HG03521 (cell line): Measurements from ENCODE around the gene CSTF1.
"Not testable (repeated sequence)": the region's sequence is repeated elsewhere in the genome, so short reads cannot be mapped to it uniquely, and the experiment has no call there.

ENCODE experiments used
- ATAC-seq: cut with Tn5 transposase; IDR thresholded peaks from one replicate; pipeline ENCODE4 v1.9.1; 2021; ENCODE audit warnings: mild to moderate bottlenecking, moderate library complexity; ENCODE audit not compliant: unreplicated experiment

CSTF1 gene

DNA sequence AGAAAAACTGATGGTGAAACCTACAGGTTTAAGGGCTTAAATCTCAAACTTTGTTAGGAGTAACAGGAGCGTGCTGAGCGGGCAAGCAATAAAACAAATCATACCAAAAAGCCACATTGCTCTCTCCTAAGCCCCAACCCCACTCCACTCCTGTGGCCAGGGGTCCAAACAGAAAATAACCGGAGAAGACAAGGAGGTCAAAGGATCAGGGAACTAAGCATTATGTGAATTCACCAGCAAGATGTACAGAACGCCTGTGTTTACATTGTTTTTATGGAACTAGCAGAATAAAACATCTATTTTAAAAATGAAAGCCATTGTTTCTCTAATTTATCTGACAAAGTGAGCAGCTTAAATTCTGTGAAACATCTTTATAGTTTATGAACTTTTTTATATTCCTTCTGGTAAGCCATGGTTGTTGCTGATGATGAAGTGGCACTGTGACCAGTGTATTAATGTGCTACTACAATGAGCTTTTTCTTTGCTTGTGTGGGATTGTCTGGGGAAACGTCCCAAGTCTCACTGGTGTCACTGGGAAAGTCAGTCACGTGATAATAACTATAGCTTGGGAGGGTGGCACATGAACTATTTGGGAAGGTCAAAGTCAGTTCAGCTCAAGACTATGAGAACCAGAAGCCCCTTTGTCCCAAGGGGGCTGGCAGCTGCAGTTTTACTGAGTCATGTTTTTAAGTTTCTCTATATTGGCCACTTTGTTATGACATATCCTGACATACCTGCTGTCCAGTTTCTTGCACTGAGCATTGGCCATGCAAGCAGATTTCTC lies 23.9 kb upstream of the CSTF1 start:
- ATAC-seq, result no peak

DNA sequence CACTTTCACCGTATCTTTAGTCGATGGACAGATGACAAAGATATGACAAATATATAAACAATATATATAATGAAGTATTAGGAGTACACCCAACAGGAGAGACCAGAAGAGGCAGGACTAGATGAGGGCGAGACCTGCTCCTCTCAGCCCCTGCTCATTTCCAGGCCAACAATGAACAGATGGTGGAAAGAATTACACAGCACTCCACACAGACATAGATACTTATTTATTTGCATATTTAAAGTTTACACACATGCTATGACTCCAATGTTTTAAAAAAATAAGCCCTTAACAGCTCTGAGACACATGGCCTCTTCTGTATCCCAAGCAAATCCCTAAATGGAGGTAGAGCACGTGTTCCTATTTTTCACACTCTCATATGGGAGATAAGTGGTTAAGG lies 23.3 kb upstream of the CSTF1 start:
- no peak for ATAC-seq

DNA sequence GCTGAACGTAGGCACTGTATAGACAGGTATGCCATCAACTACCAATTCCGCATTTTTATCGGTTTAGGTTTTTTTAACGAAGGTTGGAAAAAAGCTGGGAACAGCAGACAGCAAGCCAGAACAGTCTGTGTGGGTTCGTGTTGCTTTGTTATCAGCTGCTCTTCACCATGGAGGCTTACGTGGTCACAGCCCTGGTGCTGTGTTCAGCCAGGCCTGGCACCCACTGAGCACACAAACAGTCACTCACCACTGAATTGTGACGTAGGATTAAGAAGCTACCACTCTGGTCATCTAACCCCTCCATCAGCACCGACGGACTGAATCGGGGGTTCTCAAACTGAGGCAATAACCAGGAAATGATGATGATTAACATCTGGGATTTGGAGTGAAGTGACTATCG lies 20.5 kb upstream of the CSTF1 start:
- ATAC-seq, result no peak

DNA sequence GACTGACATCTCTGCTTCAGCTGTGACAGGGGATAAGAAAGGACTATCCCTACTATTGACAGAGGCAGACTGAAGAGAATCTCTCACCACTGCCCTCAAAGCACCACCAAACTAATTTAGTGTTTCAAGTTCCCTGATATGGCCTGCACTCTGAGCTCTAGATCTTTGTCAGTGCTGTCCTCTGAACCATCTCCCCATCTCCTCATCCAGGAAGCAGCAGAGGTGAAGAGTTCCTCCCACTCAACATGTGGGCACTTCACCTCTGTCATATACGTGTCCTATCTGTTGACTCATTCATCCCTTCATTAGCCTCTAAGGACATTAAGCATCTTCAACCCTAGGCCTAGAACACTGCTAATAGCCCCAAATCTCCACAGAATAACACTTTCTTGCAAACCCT lies 19.6 kb upstream of the CSTF1 start:
- no peak for ATAC-seq

DNA sequence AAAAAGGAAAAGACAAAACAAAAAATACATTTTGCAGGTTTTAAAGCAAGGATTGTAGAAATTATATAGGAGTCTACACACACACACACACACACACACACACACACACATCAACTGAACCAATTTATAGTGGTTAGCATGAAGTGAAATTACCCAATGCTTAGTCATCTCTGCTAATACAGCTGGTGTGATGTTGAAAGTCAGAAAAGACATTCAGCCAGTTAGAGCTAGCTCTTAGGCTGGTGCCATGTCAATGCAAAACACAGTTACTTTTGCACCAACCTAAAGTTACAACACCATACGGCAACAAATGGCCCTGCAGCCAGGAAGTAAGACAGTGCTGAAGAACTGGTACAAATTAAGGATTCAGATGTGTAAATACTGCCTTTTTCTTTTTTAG lies 18.5 kb upstream of the CSTF1 start:
- no peak for ATAC-seq

DNA sequence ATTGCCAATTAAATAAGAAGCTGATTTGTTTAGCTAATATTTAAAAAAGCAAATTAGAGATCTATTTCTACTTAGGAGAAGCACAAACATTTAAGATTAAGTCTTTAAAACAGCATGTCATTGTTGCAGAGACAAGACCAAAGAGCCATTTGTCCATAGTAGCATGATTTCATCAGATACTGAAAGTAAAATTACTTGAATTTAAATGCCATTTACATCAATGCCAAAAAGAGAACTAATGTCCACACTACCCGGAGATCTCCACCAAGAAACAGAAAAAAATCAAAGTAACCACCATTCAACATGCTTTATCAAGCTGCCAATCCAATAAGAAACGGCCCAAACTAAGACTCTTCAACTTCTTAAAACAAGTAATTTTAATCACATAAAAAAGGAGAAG lies 16.1 kb upstream of the CSTF1 start:
- ATAC-seq, result no peak

DNA sequence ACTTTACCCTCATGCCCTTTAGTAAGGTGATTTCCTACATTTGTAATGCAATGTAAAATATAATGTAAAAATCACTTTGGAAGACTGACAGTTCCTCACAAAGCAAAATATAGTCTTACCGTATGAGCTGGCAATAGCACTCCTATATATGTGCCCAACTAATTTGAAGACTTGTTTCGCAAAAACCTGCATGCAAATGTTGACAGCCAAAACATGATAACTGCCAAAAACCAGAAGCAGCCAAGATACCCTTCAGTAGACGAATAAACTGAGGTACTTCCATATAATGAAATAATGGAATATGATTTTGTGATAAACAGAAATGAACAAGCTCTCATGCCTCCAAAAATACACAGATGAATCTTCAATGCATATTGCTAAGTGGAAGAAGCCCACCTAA lies 14.1 kb upstream of the CSTF1 start:
- no peak for ATAC-seq

DNA sequence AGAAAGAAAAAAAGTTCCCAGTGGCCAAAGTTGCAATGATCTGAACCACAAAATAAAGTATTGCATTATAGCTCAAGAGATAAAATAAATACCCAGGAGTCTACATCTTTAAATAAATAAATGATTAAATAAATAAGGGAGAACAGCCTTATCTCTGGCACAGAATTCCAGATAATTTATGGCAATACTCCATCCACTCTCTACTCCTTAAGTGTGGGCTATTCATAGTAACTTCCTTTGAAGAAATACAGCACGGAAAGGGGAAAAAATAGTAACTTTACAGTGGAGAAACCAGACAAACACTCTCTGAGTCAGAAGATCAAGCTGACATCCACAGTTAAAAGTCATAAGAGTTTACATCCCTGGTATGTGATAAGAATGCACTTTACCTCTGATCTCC lies 12.1 kb upstream of the CSTF1 start:
- no peak for ATAC-seq

DNA sequence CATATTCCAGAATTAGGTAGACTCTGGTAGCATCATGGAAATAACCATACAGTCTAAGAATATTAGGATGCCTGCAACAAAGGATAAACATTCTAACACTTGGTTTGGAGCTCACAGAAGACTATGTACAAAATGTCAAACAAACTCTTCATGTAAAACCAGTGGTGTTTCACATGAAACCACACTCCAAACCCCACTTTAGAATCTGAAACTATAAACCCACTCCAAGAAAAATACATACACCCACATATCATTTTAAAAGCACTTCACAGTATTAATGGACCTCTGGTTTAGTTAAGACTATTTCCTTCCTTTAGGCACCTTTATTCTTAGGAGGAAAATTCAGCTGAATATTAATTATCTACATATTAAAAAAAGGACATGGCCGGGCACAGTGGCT lies 10.9 kb upstream of the CSTF1 start:
- ATAC-seq, result no peak

DNA sequence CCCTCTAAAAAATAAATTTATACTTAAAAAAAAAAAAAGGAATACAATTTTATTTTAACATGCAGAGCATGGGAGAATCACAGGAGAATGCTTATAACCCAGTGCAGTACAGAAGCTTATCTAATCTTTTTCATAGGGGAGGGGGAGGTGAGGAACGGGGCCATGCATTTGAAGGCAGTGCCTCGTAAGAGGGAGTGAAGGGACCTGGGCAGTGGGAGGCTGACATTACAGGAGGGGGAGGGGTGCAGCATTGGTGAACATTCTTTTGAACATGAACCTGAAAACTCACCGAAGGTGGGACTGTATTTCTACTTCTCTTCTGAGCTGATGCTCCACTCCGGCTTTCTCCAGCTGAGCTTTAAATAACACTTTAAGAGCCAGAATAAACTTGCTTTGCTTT lies 9.7 kb upstream of the CSTF1 start:
- no peak for ATAC-seq

DNA sequence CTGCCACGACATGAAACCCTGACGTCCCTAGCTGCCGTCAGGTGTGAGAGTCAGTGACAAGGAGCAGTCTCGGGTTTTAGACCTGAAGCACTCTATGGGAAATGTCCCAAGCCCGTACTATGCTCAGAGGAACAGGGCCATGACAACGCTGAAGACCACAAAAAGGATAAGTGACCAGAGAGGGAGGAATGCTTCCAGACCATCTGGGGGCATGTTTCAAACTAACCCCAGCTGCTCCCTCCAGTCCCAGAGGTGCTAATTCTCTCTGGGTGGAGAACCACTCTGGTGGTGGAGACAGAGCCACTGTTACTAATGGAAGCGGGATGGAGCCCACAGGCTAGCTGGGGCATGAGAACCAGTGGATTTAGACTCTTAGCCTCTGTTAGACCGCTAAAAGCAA lies 9.1 kb upstream of the CSTF1 start:
- ATAC-seq, result no peak

DNA sequence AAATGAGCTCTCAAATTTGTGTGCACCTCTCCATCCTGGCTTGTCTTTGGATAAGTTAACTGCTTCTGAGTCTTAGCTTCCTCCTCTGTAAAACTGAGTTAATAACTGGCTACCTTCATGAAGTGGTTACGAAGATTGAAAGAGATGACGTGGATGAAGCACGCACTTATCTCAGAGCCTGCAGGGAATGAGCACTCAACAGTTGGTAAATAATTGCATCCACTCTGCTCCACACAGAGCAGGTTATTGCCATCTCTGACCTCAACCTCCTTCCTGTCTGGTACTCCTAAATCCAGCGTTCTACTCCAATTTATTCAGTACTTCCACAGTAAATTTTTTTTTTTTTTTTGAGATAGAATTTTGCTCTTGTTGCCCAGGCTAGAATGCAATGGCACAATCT lies 7.3 kb upstream of the CSTF1 start:
- ATAC-seq, result no peak

DNA sequence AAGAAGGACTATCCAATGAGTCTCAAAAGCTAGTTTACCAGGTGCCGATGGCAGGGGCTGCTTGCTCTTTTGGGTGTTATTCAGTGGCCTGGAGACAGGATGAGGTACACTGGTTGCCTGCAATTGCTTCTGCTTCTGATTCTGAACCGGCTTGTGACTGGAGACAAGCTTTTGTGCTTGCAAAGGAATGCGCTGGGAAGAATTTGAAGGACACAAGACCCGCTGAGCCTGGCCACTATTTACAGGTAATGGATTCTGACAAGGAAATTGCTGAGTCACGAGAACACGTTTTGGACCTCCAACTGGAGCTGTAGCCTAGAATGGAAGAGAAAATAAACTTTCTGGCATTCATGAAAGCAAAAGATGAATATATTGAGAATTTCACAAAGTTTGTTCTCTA lies 6.2 kb upstream of the CSTF1 start:
- no peak for ATAC-seq

DNA sequence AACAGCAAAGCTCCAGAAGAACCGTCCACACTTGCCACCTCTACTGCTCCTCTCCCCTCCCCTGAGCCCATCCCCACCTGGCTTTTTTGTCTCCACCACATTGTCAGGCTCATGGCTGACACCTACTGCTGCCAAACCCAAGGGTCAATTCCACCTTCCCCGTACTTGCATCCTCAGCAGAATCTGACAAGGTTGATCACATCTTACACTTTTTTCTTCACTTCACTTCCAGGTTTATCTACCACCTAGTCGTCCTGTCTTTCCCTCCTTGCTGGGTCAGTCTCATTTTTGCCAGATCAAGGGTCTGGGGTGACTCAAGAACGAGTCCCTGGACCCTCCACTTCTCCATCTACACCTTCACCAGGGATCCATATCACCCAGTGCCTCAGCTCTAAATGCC lies 3.6 kb upstream of the CSTF1 start:
- no peak for ATAC-seq

DNA sequence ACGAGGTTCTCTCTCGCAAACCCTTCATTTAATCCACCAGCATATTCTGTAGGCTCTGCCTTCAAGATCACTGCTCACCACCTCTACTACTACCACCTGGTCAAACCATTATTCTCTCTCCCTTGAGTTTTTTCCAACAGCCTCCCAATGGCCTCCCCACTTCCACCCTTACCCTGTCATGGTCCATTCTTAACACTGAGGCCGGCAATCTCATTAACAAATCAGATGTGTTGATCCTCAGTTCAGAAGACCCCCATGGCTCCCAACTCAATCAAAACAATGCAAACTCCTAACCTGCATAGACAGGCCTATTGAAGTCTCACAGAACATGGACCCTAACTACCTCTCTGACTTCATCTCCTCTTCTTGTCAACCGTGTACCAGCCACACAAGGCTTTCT lies 2.6 kb upstream of the CSTF1 start:
- ATAC-seq, result no peak

DNA sequence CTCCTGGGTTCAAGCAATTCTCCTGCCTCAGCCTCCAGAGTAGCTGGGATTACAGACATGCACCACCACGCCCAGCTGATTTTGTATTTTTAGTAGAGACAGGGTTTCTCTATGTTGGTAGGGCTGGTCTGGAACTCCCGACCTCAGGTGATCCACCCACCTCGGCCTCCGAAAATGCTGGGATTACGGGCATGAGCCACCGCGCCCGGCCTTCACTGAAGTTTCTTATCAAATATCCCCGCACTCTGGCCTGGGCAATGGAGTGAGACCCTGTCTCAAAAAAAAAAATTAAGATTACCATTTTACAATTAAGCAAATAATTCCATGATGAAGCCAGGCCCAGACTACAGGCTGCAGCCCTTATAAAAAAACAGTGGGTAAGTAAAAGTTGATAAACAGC lies 2.0 kb upstream of the CSTF1 start:
- ATAC-seq, result not testable (repeated sequence)

DNA sequence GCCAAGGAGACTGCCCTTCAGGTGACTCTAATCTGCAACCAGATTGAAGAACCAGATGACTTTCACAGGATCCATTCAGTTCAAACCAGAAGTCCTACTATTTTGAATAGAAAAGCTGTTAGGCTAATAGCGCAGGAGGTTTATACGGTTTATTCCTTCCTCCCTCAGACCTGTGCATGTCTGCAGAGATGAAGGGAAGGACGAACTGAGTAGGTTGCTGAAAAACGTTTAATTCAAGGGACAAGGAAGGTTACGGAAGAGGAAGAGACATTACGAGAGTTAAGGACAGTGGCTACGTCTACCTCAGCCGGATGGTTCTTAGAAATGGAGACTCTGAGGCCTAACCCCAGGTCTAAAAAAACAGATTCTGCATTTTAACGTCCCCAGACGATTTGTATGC lies 1.4 kb upstream of the CSTF1 start:
- no peak for ATAC-seq

DNA sequence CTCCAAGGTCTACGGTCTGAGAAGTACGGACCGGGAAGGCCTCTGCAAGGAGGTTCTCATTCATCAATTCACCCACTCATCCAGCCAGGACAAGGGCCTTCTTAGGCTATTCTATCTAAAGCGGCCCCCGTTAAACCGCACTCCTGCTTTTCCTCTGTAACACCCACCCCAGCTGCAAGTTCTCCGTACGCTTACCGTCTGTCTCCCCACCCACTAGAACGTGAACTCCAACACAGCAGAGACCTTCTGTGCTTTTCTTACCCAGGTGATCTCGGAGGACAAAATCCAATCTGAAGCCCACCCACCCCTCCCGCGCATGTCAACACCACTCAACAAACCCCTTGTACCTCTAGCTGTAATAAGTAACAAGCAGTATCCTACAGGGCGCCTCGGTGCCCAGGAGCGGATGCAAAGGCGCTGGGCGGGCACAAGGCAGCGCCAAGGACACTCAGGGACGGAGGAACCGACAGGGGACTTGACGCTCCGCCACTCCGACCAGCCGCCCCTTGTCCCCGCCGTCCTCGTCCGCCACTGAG lies 781 bp upstream of the CSTF1 start:
- ATAC-seq, result peak; percentile 23

DNA sequence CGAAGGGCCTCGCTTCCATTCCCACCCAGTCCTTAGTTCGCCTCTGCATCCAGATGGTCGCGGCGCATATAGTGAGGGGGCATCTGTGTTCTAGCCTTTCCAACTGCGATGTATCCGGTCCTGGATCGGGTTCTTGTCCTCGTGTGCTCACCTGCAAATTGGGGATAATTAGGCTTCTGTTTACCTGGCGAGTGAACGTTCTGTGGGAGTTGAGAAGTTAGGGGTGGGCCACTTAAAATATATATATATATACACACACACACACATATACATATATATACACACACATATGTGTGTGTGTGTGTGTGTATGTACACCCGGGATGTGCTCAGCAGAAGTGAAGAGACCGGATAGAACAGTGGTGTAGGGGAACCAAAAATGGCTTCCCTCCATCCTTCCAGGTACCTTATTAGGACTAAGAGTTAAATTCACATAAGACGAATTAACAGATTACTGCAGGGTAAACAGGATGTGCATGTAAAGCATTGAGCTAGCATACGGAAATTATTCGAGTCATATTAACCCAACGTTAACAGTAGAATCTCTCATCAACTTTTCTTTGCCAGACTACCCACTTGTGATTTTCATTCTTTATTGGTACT lies 537 bp downstream of the CSTF1 start:
- ATAC-seq, result no peak

DNA sequence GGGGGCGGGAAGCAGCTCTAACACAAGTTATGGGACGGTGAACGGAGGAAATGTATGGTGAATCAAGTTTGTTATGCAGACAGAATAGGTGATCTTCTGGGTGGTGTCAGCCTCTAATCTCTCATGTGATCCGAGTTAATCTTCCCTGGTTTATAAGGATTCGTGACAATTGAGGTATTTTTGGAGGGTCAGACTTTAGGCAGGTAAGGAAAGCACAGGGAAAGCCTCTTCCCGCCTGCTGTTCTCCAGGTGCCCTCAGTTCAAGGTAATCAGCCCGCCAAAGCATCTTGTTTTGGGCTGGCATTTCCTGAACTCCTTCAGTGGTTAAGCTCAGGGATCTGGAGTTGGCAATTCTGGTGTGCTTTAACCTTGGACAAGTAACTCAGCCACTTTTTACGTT lies 1.2 kb downstream of the CSTF1 start:
- no peak for ATAC-seq

DNA sequence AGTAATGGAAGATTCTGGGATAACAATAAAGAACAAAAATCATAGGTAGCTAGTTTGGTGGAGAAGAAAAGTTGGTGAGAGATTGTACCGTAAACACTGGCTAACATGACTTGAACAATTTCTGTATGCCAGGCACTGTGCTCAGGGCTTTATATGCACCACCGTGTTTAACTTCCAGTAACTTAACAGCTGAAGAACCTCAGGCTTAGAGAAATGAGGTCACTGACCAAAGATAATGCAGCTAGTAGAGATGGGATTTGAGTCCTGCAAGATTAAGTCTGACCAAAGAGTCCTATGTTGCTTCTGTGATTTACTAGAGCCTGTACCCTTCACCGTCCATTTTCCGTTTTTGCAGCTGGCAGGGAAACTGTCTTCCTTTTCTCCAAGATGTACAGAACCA lies 2.7 kb downstream of the CSTF1 start:
- no peak for ATAC-seq

DNA sequence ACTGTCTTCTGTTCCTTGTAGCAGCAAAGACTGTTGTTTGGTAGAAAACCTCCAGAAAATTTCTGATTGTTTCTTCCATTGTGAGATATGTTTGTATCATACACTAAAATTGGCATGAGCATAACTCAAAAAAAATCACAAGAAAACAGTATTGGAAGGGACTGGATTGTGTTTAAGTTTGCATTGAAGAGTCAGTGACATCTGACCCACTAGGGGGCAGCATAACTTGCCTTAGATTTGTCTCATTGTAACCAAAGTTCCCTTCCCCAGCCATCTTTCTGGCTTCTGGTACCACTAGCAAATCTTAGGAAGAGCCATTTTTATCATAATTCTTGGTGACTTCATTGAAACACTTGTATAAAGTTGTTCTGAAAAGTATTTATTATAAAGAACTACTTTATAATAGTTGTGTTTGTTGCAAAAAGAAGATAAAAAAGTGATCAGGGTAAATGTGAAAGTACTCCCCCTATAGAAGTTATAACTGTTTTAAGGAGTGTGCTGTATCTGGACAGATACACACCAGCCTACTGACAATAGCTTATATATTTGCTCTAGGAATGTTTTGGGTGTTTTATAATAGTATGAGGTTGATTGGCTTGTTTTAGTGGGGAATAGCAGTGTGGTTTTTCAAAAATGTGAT lies 7.7 kb downstream of the CSTF1 start:
- no peak for ATAC-seq
